ENCODE data around the gene MAT1A.
"Not testable (repeated sequence)": the region's sequence is repeated elsewhere in the genome, so short reads cannot be mapped to it uniquely, and the experiment has no call there.

The MAT1A gene

DNA sequence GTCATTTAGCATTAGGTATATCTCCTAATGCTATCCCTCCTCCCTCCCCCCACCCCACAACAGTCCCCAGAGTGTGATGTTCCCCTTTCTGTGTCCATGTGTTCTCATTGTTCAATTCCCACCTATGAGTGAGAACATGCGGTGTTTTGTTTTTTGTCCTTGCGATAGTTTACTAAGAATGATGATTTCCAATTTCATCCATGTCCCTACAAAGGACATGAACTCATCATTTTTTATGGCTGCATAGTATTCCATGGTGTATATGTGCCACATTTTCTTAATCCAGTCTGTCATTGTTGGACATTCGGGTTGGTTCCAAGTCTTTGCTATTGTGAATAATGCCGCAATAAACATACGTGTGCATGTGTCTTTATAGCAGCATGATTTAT, 66.4 kb downstream of the MAT1A start:
- not testable (repeated sequence) for DNase-seq (ENCODE audit: low read depth in 2 of 2)
